ENCODE data around the gene C6orf118. TPM values are rescaled to one million over a fixed set of nuclear protein-coding genes. Genes with fewer than 3 reads are reported as not detected.

C6orf118 gene
- total RNA-seq, 2 experiments from 2014 or later = not detected

DNA sequence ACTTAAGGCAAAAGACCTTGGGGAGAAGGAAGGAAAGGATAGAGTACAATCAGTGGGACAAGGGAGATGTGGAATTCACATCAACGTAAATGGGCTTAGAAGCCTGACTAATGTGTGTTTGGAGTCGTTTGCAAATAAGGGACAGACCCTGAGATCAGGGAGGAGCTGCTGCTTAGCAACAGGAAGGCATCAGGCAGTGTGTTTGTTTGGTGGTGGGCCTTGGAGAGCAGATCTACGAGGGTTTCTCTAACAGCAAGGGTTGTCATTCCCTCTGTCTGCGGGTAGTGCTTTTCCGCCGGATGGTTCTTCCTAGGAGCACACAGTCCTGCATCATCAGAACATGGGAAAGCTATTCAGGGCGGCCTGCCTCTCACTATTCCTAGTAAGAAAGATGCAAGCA is 40.4 kb downstream of the C6orf118 start:
- H3K4me1 Mint-ChIP-seq (ENCODE audit: low read depth) = no peaks in the 10 kb centered on the region
- ATAC-seq (ENCODE audit: poor library complexity) = no peak

DNA sequence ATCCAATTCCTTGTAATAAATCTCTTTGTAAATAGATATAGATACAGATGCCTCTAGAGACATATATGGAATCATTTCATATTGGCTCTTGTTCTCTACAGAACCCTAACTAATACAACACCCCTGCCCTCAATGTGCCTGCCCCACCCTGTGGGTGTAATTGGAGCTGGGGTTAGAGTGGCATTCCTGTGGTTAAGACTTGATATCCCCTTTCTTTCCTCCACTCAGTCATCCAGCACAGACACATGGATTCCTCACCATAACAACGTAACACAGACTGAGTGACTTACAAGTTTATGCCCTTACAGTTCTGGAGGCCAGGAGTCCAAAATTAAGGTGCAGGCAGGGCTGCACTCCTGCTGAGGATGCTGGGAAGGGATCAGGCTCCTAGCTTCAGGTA is 42.8 kb downstream of the C6orf118 start:
- H3K9me3 ChIP-seq (ENCODE audit: control insufficient read depth in 1 of 2, insufficient read depth in 1 of 2, low read length in 2 of 2) = peaks cover 0 to 17% of the 10 kb centered on the region in 2 experiments
- no peaks in the 10 kb centered on the region for H3K36me3 ChIP-seq (ENCODE audit: insufficient read depth, low read length)
- no peak for ATAC-seq (ENCODE audit: poor library complexity)
- Mint-ChIP-seq H3K36me3 (ENCODE audit: low read depth) (no peaks in the 10 kb centered on the region), H3K9me3 (peaks cover 3% of the 10 kb centered on the region), H3K4me3 (no peak overlapping the region), H3K27ac (no peak overlapping the region), H3K27me3 (no peaks in the 10 kb centered on the region), H3K4me1 (ENCODE audit: low read depth) (no peaks in the 10 kb centered on the region)
- intact Hi-C loops (cut with DNase I, micrococcal nuclease) = no loop called here
- H3K27ac ChIP-seq (ENCODE audit: low read depth in 1 of 2, low read length in 2 of 2) = no peak overlapping the region
- ChIA-PET POLR2A (no interaction called here), CTCF (no interaction called here)
- no peak overlapping the region for H3K4me3 ChIP-seq (ENCODE audit: low read length)
- no peak for DNase-seq
- H3K27me3 ChIP-seq (ENCODE audit: control insufficient read depth in 1 of 2, insufficient read depth in 2 of 2, low read length in 2 of 2) = no peaks in the 10 kb centered on the region
- TF ChIP-seq, protein P1, sequence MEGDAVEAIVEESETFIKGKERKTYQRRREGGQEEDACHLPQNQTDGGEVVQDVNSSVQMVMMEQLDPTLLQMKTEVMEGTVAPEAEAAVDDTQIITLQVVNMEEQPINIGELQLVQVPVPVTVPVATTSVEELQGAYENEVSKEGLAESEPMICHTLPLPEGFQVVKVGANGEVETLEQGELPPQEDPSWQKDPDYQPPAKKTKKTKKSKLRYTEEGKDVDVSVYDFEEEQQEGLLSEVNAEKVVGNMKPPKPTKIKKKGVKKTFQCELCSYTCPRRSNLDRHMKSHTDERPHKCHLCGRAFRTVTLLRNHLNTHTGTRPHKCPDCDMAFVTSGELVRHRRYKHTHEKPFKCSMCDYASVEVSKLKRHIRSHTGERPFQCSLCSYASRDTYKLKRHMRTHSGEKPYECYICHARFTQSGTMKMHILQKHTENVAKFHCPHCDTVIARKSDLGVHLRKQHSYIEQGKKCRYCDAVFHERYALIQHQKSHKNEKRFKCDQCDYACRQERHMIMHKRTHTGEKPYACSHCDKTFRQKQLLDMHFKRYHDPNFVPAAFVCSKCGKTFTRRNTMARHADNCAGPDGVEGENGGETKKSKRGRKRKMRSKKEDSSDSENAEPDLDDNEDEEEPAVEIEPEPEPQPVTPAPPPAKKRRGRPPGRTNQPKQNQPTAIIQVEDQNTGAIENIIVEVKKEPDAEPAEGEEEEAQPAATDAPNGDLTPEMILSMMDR (IDR thresholded peaks at IDR 0.05) = no peak
- no peaks in the 10 kb centered on the region for H3K4me1 ChIP-seq (ENCODE audit: insufficient read depth, low read length)

More for the DNA sequence above, 40.4 kb downstream of the C6orf118 start:
- Histone ChIP-seq H3K9me3 (ENCODE audit: control insufficient read depth in 1 of 2, insufficient read depth in 1 of 2, low read length in 2 of 2) (peaks cover 0 to 11% of the 10 kb centered on the region in 2 experiments), H3K4me1 (ENCODE audit: insufficient read depth, low read length) (no peaks in the 10 kb centered on the region), H3K4me3 (ENCODE audit: low read length) (no peak overlapping the region), H3K27ac (ENCODE audit: low read depth in 1 of 2, low read length in 2 of 2) (no peak overlapping the region), H3K36me3 (ENCODE audit: insufficient read depth, low read length) (no peaks in the 10 kb centered on the region), H3K27me3 (ENCODE audit: control insufficient read depth in 1 of 2, insufficient read depth in 2 of 2, low read length in 2 of 2) (no peaks in the 10 kb centered on the region)
- DNase-seq = no peak
- no peaks in the 10 kb centered on the region for H3K36me3 Mint-ChIP-seq (ENCODE audit: low read depth)
- no peaks in the 10 kb centered on the region for H3K27me3 Mint-ChIP-seq
- TF ChIP-seq, protein P1 (IDR thresholded peaks at IDR 0.05) = no peak
- ChIA-PET POLR2A (no interaction called here), CTCF (no interaction called here)
- peaks cover 9% of the 10 kb centered on the region for H3K9me3 Mint-ChIP-seq
- no peak overlapping the region for H3K27ac Mint-ChIP-seq
- no peak overlapping the region for H3K4me3 Mint-ChIP-seq
- intact Hi-C loops (cut with DNase I, micrococcal nuclease) = no loop called here

DNA sequence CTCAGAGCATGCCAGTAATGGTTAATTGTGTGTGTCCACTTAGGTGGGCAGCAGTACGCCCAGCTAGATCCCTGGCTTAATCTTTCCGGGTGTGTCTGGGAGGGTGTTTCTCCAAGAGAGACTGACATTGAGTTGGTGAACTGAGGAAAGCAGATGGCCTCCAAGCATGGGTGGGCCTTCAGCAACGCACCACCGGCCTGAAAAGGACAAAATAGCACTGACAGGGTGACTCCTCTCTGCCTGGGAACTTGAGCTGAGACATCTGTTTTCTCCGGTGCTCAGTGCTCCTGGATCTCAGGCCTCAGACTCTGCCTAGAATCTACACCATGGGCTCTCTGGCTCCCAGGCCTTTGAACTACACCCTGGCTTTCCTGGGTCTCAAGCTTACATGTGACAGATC is 43.2 kb downstream of the C6orf118 start:
- DNase-seq = no peak
- Histone ChIP-seq H3K4me3 (ENCODE audit: low read length) (no peak overlapping the region), H3K36me3 (ENCODE audit: insufficient read depth, low read length) (no peaks in the 10 kb centered on the region), H3K4me1 (ENCODE audit: insufficient read depth, low read length) (no peaks in the 10 kb centered on the region), H3K27ac (ENCODE audit: low read depth in 1 of 2, low read length in 2 of 2) (no peak overlapping the region), H3K9me3 (ENCODE audit: control insufficient read depth in 1 of 2, insufficient read depth in 1 of 2, low read length in 2 of 2) (peaks cover 0 to 17% of the 10 kb centered on the region in 2 experiments), H3K27me3 (ENCODE audit: control insufficient read depth in 1 of 2, insufficient read depth in 2 of 2, low read length in 2 of 2) (no peaks in the 10 kb centered on the region)
- no peaks in the 10 kb centered on the region for H3K4me1 Mint-ChIP-seq (ENCODE audit: low read depth)
- ChIA-PET POLR2A (no interaction called here), CTCF (no interaction called here)
- H3K36me3 Mint-ChIP-seq (ENCODE audit: low read depth) = no peaks in the 10 kb centered on the region
- no peak overlapping the region for H3K27ac Mint-ChIP-seq
- TF ChIP-seq, protein P1 (IDR thresholded peaks at IDR 0.05) = no peak
- no peaks in the 10 kb centered on the region for H3K27me3 Mint-ChIP-seq
- intact Hi-C loops (cut with DNase I, micrococcal nuclease) = no loop called here
- no peak overlapping the region for H3K4me3 Mint-ChIP-seq
- no peak for ATAC-seq (ENCODE audit: poor library complexity)
- H3K9me3 Mint-ChIP-seq = peaks cover 3% of the 10 kb centered on the region
